GM12878 (cell line): ENCODE results near the gene NLN. TPM values are rescaled to one million over a fixed set of nuclear protein-coding genes. Genes with fewer than 3 reads are reported as not detected.

Experiments used
- ATAC-seq: fragments of 200-7000 bp; cut with Tn5 transposase; 3 replicates; pipeline ENCODE4 v1.9.1; 2020; ENCODE audit warnings: mild to moderate bottlenecking, moderate library complexity
- BruUV-seq: library from RNA; stranded (reverse); fragments of 400-500 nt; replicated peaks from 2 replicates; lab custom pipeline; 2021; lab: Mats Ljungman, UMichigan
- CTCF ChIA-PET: fragments of 300-600 bp; sonication (Branson Sonifier 250); formaldehyde crosslinking; extraction: SDS; loops from one replicate; lab custom pipeline; 2021; ENCODE audit warnings: inconsistent platforms; lab: Yijun Ruan, JAX
- POLR2A ChIA-PET: fragments of 350-600 bp; formaldehyde crosslinking; extraction: SDS; loops from one replicate; lab custom pipeline; 2021; ENCODE audit warnings: inconsistent platforms; lab: Charles Lee
- RAD21 ChIA-PET: fragments of 300-600 bp; sonication (Branson Sonifier 250); formaldehyde crosslinking; loops from one replicate; lab custom pipeline; 2023; ENCODE audit warnings: antibody characterized with exemption; ENCODE audit not compliant: unreplicated experiment; lab: Charles Lee
- SMC1A ChIA-PET: fragments of 300-600 bp; sonication (Branson Sonifier 250); formaldehyde crosslinking; loops from one replicate; lab custom pipeline; 2023; ENCODE audit not compliant: unreplicated experiment, uncharacterized antibody; lab: Charles Lee
- DNase-seq: peaks from one replicate; pipeline ENCODE4 v3.0.0-alpha.2; 2011; ENCODE audit warnings: low read depth, low spot score
- FAIRE-seq: peaks from 3 replicates; lab custom pipeline; 2011; peaks lifted over from hg19 to GRCh38; lab: Jason Lieb, UNC
- H2AFZ ChIP-seq: 2 replicates; pipeline ENCODE4 v1.6.0; 2011; ENCODE audit warnings: low read depth, low read length, control low read depth; ENCODE audit not compliant: control insufficient read depth
- H3K27ac ChIP-seq: 2 replicates; pipeline ENCODE4 v1.5.1; 2011; ENCODE audit warnings: control low read depth; ENCODE audit not compliant: control insufficient read depth, insufficient read depth
- H3K27me3 ChIP-seq, 2 experiments: replicated peaks in 1 of 2; 2 replicates each; pipeline versions ENCODE4 v1.6.0 to v1.6.1; 2011; ENCODE audit warnings: low read length in 1 of 2; ENCODE audit not compliant: control insufficient read depth in 2 of 2, insufficient read depth in 2 of 2
- H3K36me3 ChIP-seq, 2 experiments: 2 replicates each; pipeline ENCODE4 v1.5.1; 2011; ENCODE audit warnings: low read length in 1 of 2; ENCODE audit not compliant: control insufficient read depth in 2 of 2, insufficient read depth in 2 of 2
- H3K4me1 ChIP-seq: 2 replicates; pipeline ENCODE4 v1.6.1; 2011; ENCODE audit warnings: mild to moderate bottlenecking, low read length, moderate library complexity, mixed read lengths; ENCODE audit not compliant: control insufficient read depth, insufficient read depth
- H3K4me2 ChIP-seq: 2 replicates; pipeline ENCODE4 v1.6.0; 2011; ENCODE audit warnings: control low read depth; ENCODE audit not compliant: control insufficient read depth, insufficient read depth
- H3K4me3 ChIP-seq: fragments of 200-600 bp; sonication (generic); 2 replicates; pipeline ENCODE4 v1.5.1; 2016
- H3K79me2 ChIP-seq: 2 replicates; pipeline ENCODE4 v1.6.0; 2011; ENCODE audit warnings: low read length; ENCODE audit not compliant: control insufficient read depth, insufficient read depth
- H3K9ac ChIP-seq: 2 replicates; pipeline ENCODE4 v1.8.0; 2011; ENCODE audit warnings: low read length, control low read depth, mixed read lengths; ENCODE audit not compliant: control insufficient read depth, insufficient read depth
- H3K9me3 ChIP-seq: replicated peaks from 3 replicates; pipeline ENCODE4 v1.5.1; 2011; ENCODE audit warnings: mild to moderate bottlenecking, low read length; ENCODE audit not compliant: control insufficient read depth, insufficient read depth
- H4K20me1 ChIP-seq: 2 replicates; pipeline ENCODE4 v1.6.0; 2011; ENCODE audit not compliant: control insufficient read depth, insufficient read depth
- BCL3 ChIP-seq: IDR thresholded peaks from 2 replicates; pipeline ENCODE4 v1.6.1; 2011; ENCODE audit warnings: borderline replicate concordance, low read depth, mild to moderate bottlenecking, moderate library complexity, low read length; ENCODE audit not compliant: insufficient read depth, poor library complexity, severe bottlenecking
- CEBPB ChIP-seq, 2 experiments: fragments of 150-350 bp in 1 of 2; IDR thresholded peaks; 2 replicates each; pipeline ENCODE4 v1.6.1; 2012 to 2014; ENCODE audit warnings: low read depth in 2 of 2, low read length in 2 of 2, borderline replicate concordance in 1 of 2, inconsistent platforms in 1 of 2
- EED ChIP-seq: sonication (generic); IDR thresholded peaks from 2 replicates; pipeline ENCODE4 v1.6.1; 2016; ENCODE audit warnings: antibody characterized with exemption, low read depth
- KLF5 ChIP-seq: fragments of 450-650 bp; IDR thresholded peaks from 2 replicates; pipeline ENCODE4 v1.6.1; 2014; ENCODE audit warnings: mild to moderate bottlenecking; ENCODE audit not compliant: partially characterized antibody
- MXI1 ChIP-seq: fragments of 150-350 bp; IDR thresholded peaks from 2 replicates; pipeline ENCODE4 v1.6.1; 2011; ENCODE audit warnings: low read depth, mild to moderate bottlenecking, inconsistent platforms, low read length, improper control_type of control experiment
- SMARCA5 ChIP-seq: fragments of 450-650 bp; IDR thresholded peaks from 2 replicates; pipeline ENCODE4 v1.6.1; 2017; ENCODE audit warnings: mild to moderate bottlenecking
- ZNF592 ChIP-seq: fragments of 450-650 bp; IDR thresholded peaks from 2 replicates; pipeline ENCODE4 v1.6.1; 2017; ENCODE audit warnings: mild to moderate bottlenecking, moderate library complexity
- WGBS: methylation state at CpG from one replicate; pipeline ENCODE4 v1.1.6; 2016; ENCODE audit warnings: low lambda C conversion rate; ENCODE audit not compliant: insufficient replicate concordance, insufficient coverage; ENCODE audit errors: missing lambda C conversion rate; 5-methylcytosine and 5-hydroxymethylcytosine counted together
- in situ Hi-C: fragments of 300-500 bp; cut with MboI; formaldehyde crosslinking; loops from 9 replicates; pipeline ENCODE4 v1.14.3; 2018; ENCODE audit warnings: mixed read lengths
- intact Hi-C: fragments of 100-400 bp; cut with micrococcal nuclease; formaldehyde crosslinking; loops from one replicate; pipeline ENCODE4 v1.14.2; 2022; ENCODE audit not compliant: unreplicated experiment
- polyA plus RNA-seq, 11 experiments: library from polyadenylated mRNA; depleted of rRNA in 4 of 11; unstranded in 6 of 11; stranded (reverse) in 5 of 11; fragments of >200 nt; fragmentation: Nextera tagmentation in 4 of 11; fragmentation: Illumina TruSeq in 1 of 11; extraction: Ambion mirVana in 4 of 11; extraction: Trizol in 1 of 11; gene quantifications; 1 replicate in 1 of 11; 2 replicates in 10 of 11; pipeline versions ENCODE4 v1.2.1 to v1.2.3, GENCODE V29; 2011 to 2016; ENCODE audit warnings: inconsistent platforms in 2 of 11, missing spikeins in 2 of 11, low read depth in 1 of 11
- total RNA-seq, 4 experiments: library from RNA; depleted of rRNA in 3 of 4; stranded (reverse); fragments of >200 nt in 3 of 4; fragmentation: Illumina TruSeq in 1 of 4; extraction: Trizol in 1 of 4; gene quantifications; 2 replicates each; pipeline versions ENCODE4 v1.2.1 to v1.2.3, GENCODE V29; 2013 to 2021
- TF ChIP-seq, protein P1 (sequence below): fragments of 450-650 bp; formaldehyde crosslinking; IDR thresholded peaks from 2 replicates; pipeline ENCODE4 v1.4.0; 2020; ENCODE audit warnings: mild to moderate bottlenecking, moderate library complexity
- TF ChIP-seq, protein P2 (sequence below), 3 experiments: IDR thresholded peaks in 2 of 3; conservative IDR thresholded peaks in 1 of 3; 2 replicates each; pipeline ENCODE4 v1.5.1; 2011; ENCODE audit warnings: low read depth in 3 of 3, low read length in 3 of 3, mild to moderate bottlenecking in 3 of 3, control low read depth in 2 of 3, moderate library complexity in 2 of 3, inconsistent platforms in 1 of 3, mixed read lengths in 1 of 3; ENCODE audit not compliant: control insufficient read depth in 2 of 3, insufficient read depth in 1 of 3; ENCODE audit errors: extremely low read depth in 1 of 3

The NLN gene
- total and polyA plus RNA-seq, 10 of the 15 experiments (the other 5 are each of a cell fraction or from before 2014, with no cell fraction given) = 6.8 to 56.9 (median 33.3) TPM

DNA sequence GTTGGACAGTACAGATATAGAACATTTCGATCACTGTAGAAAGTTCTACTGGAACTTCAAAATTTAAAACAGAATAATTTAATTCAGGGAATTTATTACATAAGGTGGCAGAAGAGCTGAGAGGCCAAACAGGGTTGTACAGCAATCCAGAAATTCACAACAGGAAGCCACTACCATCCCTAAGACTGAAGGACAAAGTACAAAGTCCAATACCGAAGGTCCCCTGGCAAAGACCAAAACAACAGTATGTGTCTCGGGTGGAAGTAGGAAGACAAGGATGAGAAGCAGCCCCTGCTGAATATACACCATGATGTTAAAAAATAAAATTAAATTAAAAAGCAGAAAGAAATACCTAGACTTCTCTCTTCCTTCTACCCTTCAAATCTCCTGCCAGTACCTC lies 20.0 kb upstream of the NLN start (continued):
- TF ChIP-seq ZNF592 (no peak), CEBPB (IDR thresholded peaks at IDR 0.05; ENCODE audit: borderline replicate concordance in 1 of 2, low read depth in 2 of 2, low read length in 2 of 2) (no peak), SMARCA5 (no peak), MXI1 (no peak), EED (no peak)
- TF ChIP-seq, all 136 proteins: peak for 0

GRCh38 chr5:65704621-65705239 lies 17.3 kb upstream of the NLN start:
- ChIA-PET CTCF (no interaction called here), RAD21 (no interaction called here), SMC1A (no interaction called here), POLR2A (interaction anchor here (0.7 kb wide), 1 partner anchor 15 kb away, joined by 3 read pairs; no protein-coding TSS in a partner anchor)
- DNase-seq (no peak), FAIRE-seq (no peak), ATAC-seq (no peak)
- Histone ChIP-seq H3K27ac (no peak overlapping the region), H3K9me3 (no peaks in the 10 kb centered on the region), H3K4me1 (no peaks in the 10 kb centered on the region), H3K9ac (no peak overlapping the region), H3K36me3 (peaks cover 0 to 3% of the 10 kb centered on the region in 2 experiments; a peak in 1 of 4 replicates), H4K20me1 (no peaks in the 10 kb centered on the region), H3K4me3 (no peak overlapping the region), H3K27me3 (no peaks in the 10 kb centered on the region), H3K4me2 (no peak overlapping the region), H3K79me2 (no peaks in the 10 kb centered on the region), H2AFZ (no peak overlapping the region)
- no TSS peak for BruUV-seq
- in situ Hi-C loops (no loop called here), intact Hi-C loops (no loop called here)
- 100% methylated on average over 2 of the region's 2 CpGs for WGBS
- TF ChIP-seq, protein P1, sequence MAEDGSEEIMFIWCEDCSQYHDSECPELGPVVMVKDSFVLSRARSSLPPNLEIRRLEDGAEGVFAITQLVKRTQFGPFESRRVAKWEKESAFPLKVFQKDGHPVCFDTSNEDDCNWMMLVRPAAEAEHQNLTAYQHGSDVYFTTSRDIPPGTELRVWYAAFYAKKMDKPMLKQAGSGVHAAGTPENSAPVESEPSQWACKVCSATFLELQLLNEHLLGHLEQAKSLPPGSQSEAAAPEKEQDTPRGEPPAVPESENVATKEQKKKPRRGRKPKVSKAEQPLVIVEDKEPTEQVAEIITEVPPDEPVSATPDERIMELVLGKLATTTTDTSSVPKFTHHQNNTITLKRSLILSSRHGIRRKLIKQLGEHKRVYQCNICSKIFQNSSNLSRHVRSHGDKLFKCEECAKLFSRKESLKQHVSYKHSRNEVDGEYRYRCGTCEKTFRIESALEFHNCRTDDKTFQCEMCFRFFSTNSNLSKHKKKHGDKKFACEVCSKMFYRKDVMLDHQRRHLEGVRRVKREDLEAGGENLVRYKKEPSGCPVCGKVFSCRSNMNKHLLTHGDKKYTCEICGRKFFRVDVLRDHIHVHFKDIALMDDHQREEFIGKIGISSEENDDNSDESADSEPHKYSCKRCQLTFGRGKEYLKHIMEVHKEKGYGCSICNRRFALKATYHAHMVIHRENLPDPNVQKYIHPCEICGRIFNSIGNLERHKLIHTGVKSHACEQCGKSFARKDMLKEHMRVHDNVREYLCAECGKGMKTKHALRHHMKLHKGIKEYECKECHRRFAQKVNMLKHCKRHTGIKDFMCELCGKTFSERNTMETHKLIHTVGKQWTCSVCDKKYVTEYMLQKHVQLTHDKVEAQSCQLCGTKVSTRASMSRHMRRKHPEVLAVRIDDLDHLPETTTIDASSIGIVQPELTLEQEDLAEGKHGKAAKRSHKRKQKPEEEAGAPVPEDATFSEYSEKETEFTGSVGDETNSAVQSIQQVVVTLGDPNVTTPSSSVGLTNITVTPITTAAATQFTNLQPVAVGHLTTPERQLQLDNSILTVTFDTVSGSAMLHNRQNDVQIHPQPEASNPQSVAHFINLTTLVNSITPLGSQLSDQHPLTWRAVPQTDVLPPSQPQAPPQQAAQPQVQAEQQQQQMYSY (CRISPR knock-in tag) = no peak
- TF ChIP-seq, protein P2, sequence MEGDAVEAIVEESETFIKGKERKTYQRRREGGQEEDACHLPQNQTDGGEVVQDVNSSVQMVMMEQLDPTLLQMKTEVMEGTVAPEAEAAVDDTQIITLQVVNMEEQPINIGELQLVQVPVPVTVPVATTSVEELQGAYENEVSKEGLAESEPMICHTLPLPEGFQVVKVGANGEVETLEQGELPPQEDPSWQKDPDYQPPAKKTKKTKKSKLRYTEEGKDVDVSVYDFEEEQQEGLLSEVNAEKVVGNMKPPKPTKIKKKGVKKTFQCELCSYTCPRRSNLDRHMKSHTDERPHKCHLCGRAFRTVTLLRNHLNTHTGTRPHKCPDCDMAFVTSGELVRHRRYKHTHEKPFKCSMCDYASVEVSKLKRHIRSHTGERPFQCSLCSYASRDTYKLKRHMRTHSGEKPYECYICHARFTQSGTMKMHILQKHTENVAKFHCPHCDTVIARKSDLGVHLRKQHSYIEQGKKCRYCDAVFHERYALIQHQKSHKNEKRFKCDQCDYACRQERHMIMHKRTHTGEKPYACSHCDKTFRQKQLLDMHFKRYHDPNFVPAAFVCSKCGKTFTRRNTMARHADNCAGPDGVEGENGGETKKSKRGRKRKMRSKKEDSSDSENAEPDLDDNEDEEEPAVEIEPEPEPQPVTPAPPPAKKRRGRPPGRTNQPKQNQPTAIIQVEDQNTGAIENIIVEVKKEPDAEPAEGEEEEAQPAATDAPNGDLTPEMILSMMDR (IDR thresholded peaks at IDR 0.05 in 2 of 3, conservative IDR thresholded peaks at IDR 0.05 in 1 of 3; ENCODE audit: control insufficient read depth in 2 of 3, extremely low read depth in 1 of 3, insufficient read depth in 1 of 3, low read depth in 3 of 3, low read length in 3 of 3) = no peak
- TF ChIP-seq KLF5 (no peak), BCL3 (no peak)
